ENCODE measurements around the gene ILDR1. TPM values are rescaled to one million over a fixed set of nuclear protein-coding genes. Genes with fewer than 3 reads are reported as not detected.

Gene ILDR1
- total RNA-seq, 1 donor from 2014 or later: 1.7 TPM

- DNase-seq: no peak
These were observed 29.2 kb downstream of the ILDR1 start for GRCh38 chr3:121992601-121993560.

- DNase-seq: no peak
These were observed 32.1 kb downstream of the ILDR1 start for GRCh38 chr3:121989943-121990342.

GRCh38 chr3:121988146-121988545 is 33.9 kb downstream of the ILDR1 start:
- no peak for DNase-seq

- no peak for DNase-seq
These were observed 36.2 kb downstream of the ILDR1 start for GRCh38 chr3:121985846-121986245.

- DNase-seq: no peak
These were observed 40.6 kb downstream of the ILDR1 start for GRCh38 chr3:121981473-121981872.

GRCh38 chr3:121980450-121980796 is 41.6 kb downstream of the ILDR1 start:
- DNase-seq: no peak

- no peak for DNase-seq
These were observed 42.2 kb downstream of the ILDR1 start for GRCh38 chr3:121979734-121980449.

GRCh38 chr3:121979246-121979645 is 42.8 kb downstream of the ILDR1 start:
- no peak for DNase-seq

GRCh38 chr3:121976727-121977126 is 45.3 kb downstream of the ILDR1 start:
- no peak for DNase-seq

- no peak for DNase-seq
These were observed 46.2 kb downstream of the ILDR1 start for GRCh38 chr3:121975702-121976302.

GRCh38 chr3:121974601-121975111 is 47.4 kb downstream of the ILDR1 start:
- no peak for DNase-seq

GRCh38 chr3:121970047-121970446 is 52.0 kb downstream of the ILDR1 start:
- DNase-seq: no peak

GRCh38 chr3:121969631-121970030 is 52.4 kb downstream of the ILDR1 start:
- no peak for DNase-seq

- DNase-seq: no peak
These were observed 58.4 kb downstream of the ILDR1 start for GRCh38 chr3:121963608-121964007.

GRCh38 chr3:121962443-121962842 is 59.6 kb downstream of the ILDR1 start:
- no peak for DNase-seq

- DNase-seq: no peak
These were observed 60.8 kb downstream of the ILDR1 start for GRCh38 chr3:121961283-121961682.

GRCh38 chr3:121958801-121959200 is 63.2 kb downstream of the ILDR1 start:
- DNase-seq: no peak

GRCh38 chr3:121957674-121958415 is 64.2 kb downstream of the ILDR1 start:
- DNase-seq: peak; percentile 4

GRCh38 chr3:121956363-121956762 is 65.7 kb downstream of the ILDR1 start:
- no peak for DNase-seq

- no peak for DNase-seq
These were observed 70.6 kb downstream of the ILDR1 start for GRCh38 chr3:121951291-121951919.

- no peak for DNase-seq
These were observed 73.4 kb downstream of the ILDR1 start for GRCh38 chr3:121948641-121949040.

- peak; percentile 9 for DNase-seq
These were observed 78.6 kb downstream of the ILDR1 start for GRCh38 chr3:121943431-121943830.
